Activated naive CD4-positive, alpha-beta T cell treated with anti-CD3 and anti-CD28 coated beads, Interleukin-2, amount 50 U/mL, for 72 hours (primary cell): ENCODE data around the gene POU2F2. TPM values are rescaled to one million over a fixed set of nuclear protein-coding genes. Genes with fewer than 3 reads are reported as not detected.
"Not testable (repeated sequence)": the region's sequence is repeated elsewhere in the genome, so short reads cannot be mapped to it uniquely, and the experiment has no call there.

Source experiments
- ATAC-seq, 2 donors: fragments of 150-1000 bp; cut with Tn5 transposase; 2 replicates each; pipeline ENCODE4 v1.10.0; 2021; ENCODE audit warnings: mild to moderate bottlenecking in 2 of 2, moderate library complexity in 2 of 2
- DNase-seq, 2 donors: peaks; one replicate each; pipeline ENCODE4 v3.0.0; 2021 to 2022; ENCODE audit warnings: low spot score in 2 of 2
- H3K27ac Mint-ChIP-seq, 2 donors: one replicate each; pipeline ENCODE4 v1.8.0; 2022; ENCODE audit warnings: mild to moderate bottlenecking in 2 of 2, mixed read lengths in 2 of 2
- H3K36me3 Mint-ChIP-seq, 2 donors: one replicate each; pipeline ENCODE4 v1.8.0; 2022; ENCODE audit warnings: mixed read lengths in 2 of 2
- H3K9me3 Mint-ChIP-seq, 2 donors: one replicate each; pipeline ENCODE4 v1.8.0; 2022; ENCODE audit warnings: mixed read lengths in 2 of 2
- total RNA-seq, 2 donors: library from RNA; stranded (reverse); gene quantifications; one replicate each; pipeline ENCODE4 v1.2.3, GENCODE V29; 2022

POU2F2 gene
- total RNA-seq, 2 donors from 2014 or later: 34.2 to 39.6 TPM

- not testable (repeated sequence) for H3K9me3 Mint-ChIP-seq, H3K36me3 Mint-ChIP-seq, H3K27ac Mint-ChIP-seq, ATAC-seq, DNase-seq
Observed at GRCh38 chr19:42040491-42040890, 91.8 kb downstream of the POU2F2 start.

GRCh38 chr19:42040031-42040430 lies 92.2 kb downstream of the POU2F2 start:
- Mint-ChIP-seq H3K9me3 (no peaks in the 10 kb centered on the region), H3K27ac (no peak overlapping the region), H3K36me3 (no peaks in the 10 kb centered on the region)
- no peak for DNase-seq
- no peak for ATAC-seq

GRCh38 chr19:42038666-42039065 lies 93.6 kb downstream of the POU2F2 start:
- H3K36me3 Mint-ChIP-seq: no peaks in the 10 kb centered on the region
- no peak overlapping the region for H3K27ac Mint-ChIP-seq
- ATAC-seq (no peak), DNase-seq (no peak)
- no peaks in the 10 kb centered on the region for H3K9me3 Mint-ChIP-seq

- Mint-ChIP-seq H3K36me3 (no peaks in the 10 kb centered on the region), H3K9me3 (no peaks in the 10 kb centered on the region), H3K27ac (no peak overlapping the region)
- no peak for DNase-seq
- no peak for ATAC-seq
Observed at GRCh38 chr19:42037649-42038048, 94.6 kb downstream of the POU2F2 start.

Other genes with a start within 250 kb of the POU2F2 start
- 100 to 1,000 TPM; 361 to 383 TPM for gene ARHGEF1, start 249.3 kb downstream of the POU2F2 start, total RNA-seq
- 1 to 10 TPM; 1.7 to 2.9 TPM for gene ERFL, start 204.0 kb downstream of the POU2F2 start, total RNA-seq
- gene RABAC1, start 173.1 kb downstream of the POU2F2 start, total RNA-seq: 10 to 100 TPM; 39.8 to 46.0 TPM
- 1 to 10 TPM; 2.0 to 4.0 TPM for gene ATP1A3, start 138.2 kb downstream of the POU2F2 start, total RNA-seq
- gene GRIK5, start 62.2 kb downstream of the POU2F2 start, total RNA-seq: 1 to 10 TPM; 3.5 to 4.0 TPM
- gene ZNF574, start 56.3 kb downstream of the POU2F2 start, total RNA-seq: 10 to 100 TPM; 12.5 to 13.9 TPM
- gene DEDD2, start 85.2 kb upstream of the POU2F2 start, total RNA-seq: 10 to 100 TPM; 28.7 to 39.3 TPM
- 10 to 100 TPM; 13.2 to 14.5 TPM for gene ZNF526, start 87.9 kb upstream of the POU2F2 start, total RNA-seq
- 10 to 100 TPM; 38.1 to 39.5 TPM for gene GSK3A, start 110.2 kb upstream of the POU2F2 start, total RNA-seq
- gene ERF, start 122.7 kb upstream of the POU2F2 start, total RNA-seq: 10 to 100 TPM; 48.8 to 67.8 TPM
- 10 to 100 TPM; 87.7 to 90.6 TPM for gene CIC, start 136.8 kb upstream of the POU2F2 start, total RNA-seq
- 1 to 10 TPM in 1 of 2 donors, under 1 TPM in 1; 0.93 to 1.6 TPM for gene PRR19, start 169.7 kb upstream of the POU2F2 start, total RNA-seq
- gene PAFAH1B3, start 170.2 kb upstream of the POU2F2 start, total RNA-seq: 10 to 100 TPM; 50.9 to 54.2 TPM
- 1 to 10 TPM in 1 of 2 donors, under 1 TPM in 1; 0.16 to 1.8 TPM for gene TMEM145, start 180.9 kb upstream of the POU2F2 start, total RNA-seq
- 1 to 10 TPM; 2.1 to 8.6 TPM for gene MEGF8, start 193.2 kb upstream of the POU2F2 start, total RNA-seq